ENCODE results near the gene TCF4. TPM values are rescaled to one million over a fixed set of nuclear protein-coding genes. Genes with fewer than 3 reads are reported as not detected.

Gene TCF4
- total RNA-seq, 1 experiment from 2014 or later = 12.5 TPM

DNA sequence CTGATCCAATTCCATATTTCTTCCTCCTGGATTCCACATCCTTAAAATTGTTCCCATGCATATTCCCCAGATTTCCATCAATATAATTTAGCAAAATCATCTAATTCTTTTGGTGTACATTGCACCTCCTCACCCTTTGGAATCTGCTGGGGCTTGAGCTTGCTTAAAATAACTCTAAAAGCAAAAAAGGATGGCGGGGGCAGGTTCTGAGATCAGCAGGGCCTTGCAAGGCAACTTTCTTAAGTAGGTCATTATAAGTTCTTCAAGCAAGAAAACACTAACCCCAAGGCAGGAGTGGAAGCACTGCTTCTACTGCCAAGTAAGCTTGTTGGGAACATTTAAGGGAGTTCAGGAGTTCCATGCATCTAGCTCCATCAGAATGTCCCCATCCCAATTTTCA lies 374.4 kb downstream of the TCF4 start:
- no peaks in the 10 kb centered on the region for H3K36me3 ChIP-seq (ENCODE audit: low read depth, low read length)
- ATAC-seq (no peak), DNase-seq (no peak)
- no peaks in the 10 kb centered on the region for H3K4me1 ChIP-seq (ENCODE audit: insufficient read depth, low read length)
- no peaks in the 10 kb centered on the region for H3K79me2 ChIP-seq (ENCODE audit: low read length)
- no peak overlapping the region for H3K4me3 ChIP-seq (ENCODE audit: low read length)
- H3K27me3 ChIP-seq (ENCODE audit: low read length) = no peaks in the 10 kb centered on the region
- intact Hi-C loops (cut with micrococcal nuclease) = no loop called here
- no TSS peak for BruUV-seq (replicated peaks)
- no peak overlapping the region for H3K9ac ChIP-seq (ENCODE audit: low read length)
- H3K9me2 ChIP-seq (replicated peaks; ENCODE audit: low read length) = no peaks in the 10 kb centered on the region
- ChIA-PET POLR2A (ENCODE audit: unreplicated experiment) (no interaction called here), CTCF (no interaction called here)
- H4K20me1 ChIP-seq (ENCODE audit: low read length) = no peaks in the 10 kb centered on the region
- no peak overlapping the region for H3K27ac ChIP-seq (ENCODE audit: low read length)
- H3K9me3 ChIP-seq (ENCODE audit: low read length) = no peaks in the 10 kb centered on the region
- TF ChIP-seq EZH2phosphoT487 (IDR thresholded peaks at IDR 0.05; ENCODE audit: borderline replicate concordance, low read length) (no peak), EZH2 (IDR thresholded peaks at IDR 0.05; ENCODE audit: low read length, unreplicated experiment) (no peak)
- TF ChIP-seq, protein P1, sequence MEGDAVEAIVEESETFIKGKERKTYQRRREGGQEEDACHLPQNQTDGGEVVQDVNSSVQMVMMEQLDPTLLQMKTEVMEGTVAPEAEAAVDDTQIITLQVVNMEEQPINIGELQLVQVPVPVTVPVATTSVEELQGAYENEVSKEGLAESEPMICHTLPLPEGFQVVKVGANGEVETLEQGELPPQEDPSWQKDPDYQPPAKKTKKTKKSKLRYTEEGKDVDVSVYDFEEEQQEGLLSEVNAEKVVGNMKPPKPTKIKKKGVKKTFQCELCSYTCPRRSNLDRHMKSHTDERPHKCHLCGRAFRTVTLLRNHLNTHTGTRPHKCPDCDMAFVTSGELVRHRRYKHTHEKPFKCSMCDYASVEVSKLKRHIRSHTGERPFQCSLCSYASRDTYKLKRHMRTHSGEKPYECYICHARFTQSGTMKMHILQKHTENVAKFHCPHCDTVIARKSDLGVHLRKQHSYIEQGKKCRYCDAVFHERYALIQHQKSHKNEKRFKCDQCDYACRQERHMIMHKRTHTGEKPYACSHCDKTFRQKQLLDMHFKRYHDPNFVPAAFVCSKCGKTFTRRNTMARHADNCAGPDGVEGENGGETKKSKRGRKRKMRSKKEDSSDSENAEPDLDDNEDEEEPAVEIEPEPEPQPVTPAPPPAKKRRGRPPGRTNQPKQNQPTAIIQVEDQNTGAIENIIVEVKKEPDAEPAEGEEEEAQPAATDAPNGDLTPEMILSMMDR (conservative IDR thresholded peaks at IDR 0.05; ENCODE audit: low read depth, low read length) = no peak
- no peaks in the 10 kb centered on the region for H3F3A ChIP-seq (ENCODE audit: low read length, unreplicated experiment)
- no peak overlapping the region for H2AFZ ChIP-seq (ENCODE audit: low read length)
- no peak overlapping the region for H3K4me2 ChIP-seq (ENCODE audit: low read length)

- Histone ChIP-seq H4K20me1 (ENCODE audit: low read length) (no peaks in the 10 kb centered on the region), H2AFZ (ENCODE audit: low read length) (no peak overlapping the region), H3K36me3 (ENCODE audit: low read depth, low read length) (no peaks in the 10 kb centered on the region), H3K9me2 (replicated peaks; ENCODE audit: low read length) (no peaks in the 10 kb centered on the region), H3F3A (ENCODE audit: low read length, unreplicated experiment) (no peaks in the 10 kb centered on the region), H3K27ac (ENCODE audit: low read length) (no peak overlapping the region), H3K4me1 (ENCODE audit: insufficient read depth, low read length) (no peaks in the 10 kb centered on the region), H3K4me2 (ENCODE audit: low read length) (no peak overlapping the region), H3K27me3 (ENCODE audit: low read length) (no peaks in the 10 kb centered on the region), H3K9ac (ENCODE audit: low read length) (no peak overlapping the region), H3K79me2 (ENCODE audit: low read length) (no peaks in the 10 kb centered on the region), H3K4me3 (ENCODE audit: low read length) (no peak overlapping the region), H3K9me3 (ENCODE audit: low read length) (no peaks in the 10 kb centered on the region)
- intact Hi-C loops (cut with micrococcal nuclease) = no loop called here
- ChIA-PET POLR2A (ENCODE audit: unreplicated experiment) (no interaction called here), CTCF (no interaction called here)
- no TSS peak for BruUV-seq (replicated peaks)
- ATAC-seq = no peak
- TF ChIP-seq EZH2phosphoT487 (IDR thresholded peaks at IDR 0.05; ENCODE audit: borderline replicate concordance, low read length) = no peak
- TF ChIP-seq, protein P1 (conservative IDR thresholded peaks at IDR 0.05; ENCODE audit: low read depth, low read length) = no peak
- TF ChIP-seq EZH2 (IDR thresholded peaks at IDR 0.05; ENCODE audit: low read length, unreplicated experiment) = no peak
- peak; percentile 20 for DNase-seq
Observed at GRCh38 chr18:55206927-55207326, 381.1 kb downstream of the TCF4 start.

- no peak for DNase-seq
- H2AFZ ChIP-seq (ENCODE audit: low read length) = no peak overlapping the region
Observed at GRCh38 chr18:55202232-55202917, 385.6 kb downstream of the TCF4 start.

More at GRCh38 chr18:55202232-55202917, 385.6 kb downstream of the TCF4 start:
- ChIA-PET CTCF (no interaction called here), POLR2A (ENCODE audit: unreplicated experiment) (no interaction called here)
- no peaks in the 10 kb centered on the region for H3K4me1 ChIP-seq (ENCODE audit: insufficient read depth, low read length)
- no peaks in the 10 kb centered on the region for H4K20me1 ChIP-seq (ENCODE audit: low read length)
- H3K79me2 ChIP-seq (ENCODE audit: low read length) = no peaks in the 10 kb centered on the region
- no peaks in the 10 kb centered on the region for H3K9me2 ChIP-seq (replicated peaks; ENCODE audit: low read length)
- H3K27me3 ChIP-seq (ENCODE audit: low read length) = no peaks in the 10 kb centered on the region
- H3K4me3 ChIP-seq (ENCODE audit: low read length) = no peak overlapping the region
- no peak for TF ChIP-seq EZH2 (IDR thresholded peaks at IDR 0.05; ENCODE audit: low read length, unreplicated experiment)
- TF ChIP-seq, protein P1 (conservative IDR thresholded peaks at IDR 0.05; ENCODE audit: low read depth, low read length) = no peak
- TF ChIP-seq EZH2phosphoT487 (IDR thresholded peaks at IDR 0.05; ENCODE audit: borderline replicate concordance, low read length) = no peak
- H3K27ac ChIP-seq (ENCODE audit: low read length) = no peak overlapping the region
- no peaks in the 10 kb centered on the region for H3K9me3 ChIP-seq (ENCODE audit: low read length)
- BruUV-seq (replicated peaks) = no TSS peak
- no peak overlapping the region for H3K9ac ChIP-seq (ENCODE audit: low read length)
- no peak overlapping the region for H3K4me2 ChIP-seq (ENCODE audit: low read length)
- H3F3A ChIP-seq (ENCODE audit: low read length, unreplicated experiment) = no peaks in the 10 kb centered on the region
- no peaks in the 10 kb centered on the region for H3K36me3 ChIP-seq (ENCODE audit: low read depth, low read length)
- intact Hi-C loops (cut with micrococcal nuclease) = no loop called here
- no peak for ATAC-seq
